HG02642 (cell line): Measurements from ENCODE around the gene FADS2.

Experiments used
- ATAC-seq: cut with Tn5 transposase; IDR thresholded peaks from one replicate; pipeline ENCODE4 v1.9.1; 2021; ENCODE audit warnings: mild to moderate bottlenecking; ENCODE audit not compliant: unreplicated experiment, poor library complexity

FADS2 gene

GRCh38 chr11:61914471-61915171 is 86.5 kb downstream of the FADS2 start:
- ATAC-seq, result no peak

DNA sequence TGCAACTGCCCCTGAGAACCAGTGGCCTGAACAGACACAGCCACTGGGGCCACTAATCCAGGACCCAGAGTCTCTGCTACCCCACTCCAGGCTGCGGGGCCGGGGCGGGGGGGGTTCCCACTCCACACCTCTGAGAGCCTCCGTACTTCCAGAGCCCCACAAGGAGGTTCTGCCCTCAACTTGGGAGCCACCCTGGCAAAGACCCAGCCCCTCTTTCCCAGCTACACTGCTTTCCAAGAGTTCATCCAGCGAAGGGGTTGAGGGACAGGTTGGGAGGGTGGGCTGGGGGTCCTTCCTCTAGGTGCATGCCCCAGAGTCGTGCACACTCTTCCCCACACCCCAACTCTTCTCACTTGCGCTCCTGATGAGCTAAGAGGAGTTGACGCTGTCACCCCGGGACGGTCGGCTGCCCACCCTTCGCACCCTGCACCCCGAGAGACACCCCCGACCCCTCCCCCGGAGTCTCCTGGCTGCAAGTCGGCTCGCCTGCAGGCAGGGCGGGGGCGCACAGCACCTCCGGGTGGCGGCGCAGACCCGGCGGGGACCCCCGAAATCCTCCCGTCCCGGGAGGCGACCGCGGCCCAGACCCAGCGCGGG is 88.7 kb downstream of the FADS2 start:
- ATAC-seq, result no peak
